ENCODE results near the gene STK16.

DNA sequence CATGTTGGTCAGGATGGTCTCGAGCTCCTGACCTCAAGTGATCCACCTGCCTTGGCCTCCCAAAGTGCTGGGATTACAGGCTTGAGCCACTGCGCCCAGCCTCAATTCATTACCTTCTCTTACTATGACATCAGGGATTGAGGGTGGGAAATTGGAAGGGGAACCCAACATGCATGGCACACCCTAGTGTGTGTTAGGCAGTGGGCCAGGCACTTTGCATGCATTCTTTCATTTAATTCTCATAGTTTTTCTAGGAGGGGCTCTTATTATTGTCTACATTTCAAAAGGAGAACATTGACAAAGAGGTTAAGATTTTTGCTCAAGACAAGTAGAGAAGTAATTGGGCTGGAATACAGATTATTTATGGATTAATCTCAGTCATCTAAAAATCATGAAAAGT is 23.0 kb downstream of the STK16 start:
- TF ChIP-seq, protein P1, sequence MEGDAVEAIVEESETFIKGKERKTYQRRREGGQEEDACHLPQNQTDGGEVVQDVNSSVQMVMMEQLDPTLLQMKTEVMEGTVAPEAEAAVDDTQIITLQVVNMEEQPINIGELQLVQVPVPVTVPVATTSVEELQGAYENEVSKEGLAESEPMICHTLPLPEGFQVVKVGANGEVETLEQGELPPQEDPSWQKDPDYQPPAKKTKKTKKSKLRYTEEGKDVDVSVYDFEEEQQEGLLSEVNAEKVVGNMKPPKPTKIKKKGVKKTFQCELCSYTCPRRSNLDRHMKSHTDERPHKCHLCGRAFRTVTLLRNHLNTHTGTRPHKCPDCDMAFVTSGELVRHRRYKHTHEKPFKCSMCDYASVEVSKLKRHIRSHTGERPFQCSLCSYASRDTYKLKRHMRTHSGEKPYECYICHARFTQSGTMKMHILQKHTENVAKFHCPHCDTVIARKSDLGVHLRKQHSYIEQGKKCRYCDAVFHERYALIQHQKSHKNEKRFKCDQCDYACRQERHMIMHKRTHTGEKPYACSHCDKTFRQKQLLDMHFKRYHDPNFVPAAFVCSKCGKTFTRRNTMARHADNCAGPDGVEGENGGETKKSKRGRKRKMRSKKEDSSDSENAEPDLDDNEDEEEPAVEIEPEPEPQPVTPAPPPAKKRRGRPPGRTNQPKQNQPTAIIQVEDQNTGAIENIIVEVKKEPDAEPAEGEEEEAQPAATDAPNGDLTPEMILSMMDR (IDR thresholded peaks at IDR 0.05), result no peak
- no peak for TF ChIP-seq POLR2A (IDR thresholded peaks at IDR 0.05)
